ENCODE results near the gene TH. TPM values are rescaled to one million over a fixed set of nuclear protein-coding genes. Genes with fewer than 3 reads are reported as not detected.

The TH gene
- polyA plus RNA-seq, 1 donor from 2014 or later = 3.6 TPM

GRCh38 chr11:2202071-2202899, 30.7 kb upstream of the TH start:
- Histone ChIP-seq H3K36me3 (ENCODE audit: insufficient read depth, low read length) (no peaks in the 10 kb centered on the region), H3K9me2 (ENCODE audit: insufficient read depth, low read length) (no peaks in the 10 kb centered on the region), H3K27me3 (ENCODE audit: insufficient read depth, low read depth, low read length) (no peaks in the 10 kb centered on the region), H3K9me3 (ENCODE audit: low read length) (no peaks in the 10 kb centered on the region), H4K20me1 (ENCODE audit: insufficient read depth) (no peaks in the 10 kb centered on the region), H3K9ac (ENCODE audit: low read length) (no peak overlapping the region), H3K27ac (ENCODE audit: low read length) (no peak overlapping the region), H3K4me3 (ENCODE audit: low read length) (no peak overlapping the region), H3K4me2 (ENCODE audit: low read length) (no peak overlapping the region), H3F3A (ENCODE audit: insufficient read depth, low read length, poor library complexity, severe bottlenecking) (no peaks in the 10 kb centered on the region), H2AFZ (ENCODE audit: low read depth, low read length) (no peak overlapping the region), H3K79me2 (replicated peaks; ENCODE audit: insufficient read depth, low read length) (no peaks in the 10 kb centered on the region)
- TF ChIP-seq REST (IDR thresholded peaks at IDR 0.05; ENCODE audit: borderline replicate concordance) (no peak), MXI1 (conservative IDR thresholded peaks at IDR 0.05; ENCODE audit: poor library complexity, severe bottlenecking) (no peak), EP300 (conservative IDR thresholded peaks at IDR 0.05; ENCODE audit: poor library complexity, severe bottlenecking) (no peak), POLR2AphosphoS5 (IDR thresholded peaks at IDR 0.05) (no peak), EZH2 (IDR thresholded peaks at IDR 0.05; ENCODE audit: borderline replicate concordance, insufficient read depth, low read length, poor library complexity, severe bottlenecking) (no peak), CTCF (IDR thresholded peaks at IDR 0.05; ENCODE audit: poor library complexity, severe bottlenecking) (no peak), RAD21 (conservative IDR thresholded peaks at IDR 0.05) (no peak), TAF1 (IDR thresholded peaks at IDR 0.05; ENCODE audit: low read depth) (no peak), SMC3 (conservative IDR thresholded peaks at IDR 0.05; ENCODE audit: poor library complexity) (no peak)

GRCh38 chr11:2201542-2201941, 29.9 kb upstream of the TH start:
- no peak overlapping the region for H3K4me2 ChIP-seq (ENCODE audit: low read length)
- no peak overlapping the region for H3K9ac ChIP-seq (ENCODE audit: low read length)
- H3K36me3 ChIP-seq (ENCODE audit: insufficient read depth, low read length) = no peaks in the 10 kb centered on the region
- TF ChIP-seq CTCF (IDR thresholded peaks at IDR 0.05; ENCODE audit: poor library complexity, severe bottlenecking) (no peak), RAD21 (conservative IDR thresholded peaks at IDR 0.05) (no peak), EZH2 (IDR thresholded peaks at IDR 0.05; ENCODE audit: borderline replicate concordance, insufficient read depth, low read length, poor library complexity, severe bottlenecking) (no peak), EP300 (conservative IDR thresholded peaks at IDR 0.05; ENCODE audit: poor library complexity, severe bottlenecking) (no peak), MXI1 (conservative IDR thresholded peaks at IDR 0.05; ENCODE audit: poor library complexity, severe bottlenecking) (no peak), POLR2AphosphoS5 (IDR thresholded peaks at IDR 0.05) (no peak), TAF1 (IDR thresholded peaks at IDR 0.05; ENCODE audit: low read depth) (no peak), REST (IDR thresholded peaks at IDR 0.05; ENCODE audit: borderline replicate concordance) (no peak), SMC3 (conservative IDR thresholded peaks at IDR 0.05; ENCODE audit: poor library complexity) (no peak)
- no peak overlapping the region for H2AFZ ChIP-seq (ENCODE audit: low read depth, low read length)
- H3K9me2 ChIP-seq (ENCODE audit: insufficient read depth, low read length) = no peaks in the 10 kb centered on the region
- no peak overlapping the region for H3K4me3 ChIP-seq (ENCODE audit: low read length)
- no peak overlapping the region for H3K27ac ChIP-seq (ENCODE audit: low read length)
- H3K79me2 ChIP-seq (replicated peaks; ENCODE audit: insufficient read depth, low read length) = no peaks in the 10 kb centered on the region
- H3K27me3 ChIP-seq (ENCODE audit: insufficient read depth, low read depth, low read length) = no peaks in the 10 kb centered on the region
- no peaks in the 10 kb centered on the region for H3F3A ChIP-seq (ENCODE audit: insufficient read depth, low read length, poor library complexity, severe bottlenecking)
- no peaks in the 10 kb centered on the region for H3K9me3 ChIP-seq (ENCODE audit: low read length)
- no peaks in the 10 kb centered on the region for H4K20me1 ChIP-seq (ENCODE audit: insufficient read depth)
